Measurements from ENCODE around the gene BAIAP2L1. TPM values are rescaled to one million over a fixed set of nuclear protein-coding genes. Genes with fewer than 3 reads are reported as not detected.

The BAIAP2L1 gene
- total and polyA plus RNA-seq, 2 donors (not counting 3 experiments of a cell fraction or from before 2014, with no cell fraction given) = 0.32 to 1.1 TPM

GRCh38 chr7:98241674-98242241 lies 159.1 kb downstream of the BAIAP2L1 start:
- no peaks in the 10 kb centered on the region for H4K20me1 ChIP-seq (replicated peaks; ENCODE audit: control insufficient read depth, extremely low read depth, insufficient read depth, low read length)
- no peaks in the 10 kb centered on the region for H3K27me3 ChIP-seq (ENCODE audit: control insufficient read depth in 2 of 2, insufficient read depth in 2 of 2, low read length in 2 of 2)
- no peak overlapping the region for H3K9ac ChIP-seq (replicated peaks; ENCODE audit: extremely low read depth, insufficient read depth, low read length)
- ChIA-PET POLR2A (no interaction called here), CTCF (interaction anchor here (1.0 to 1.1 kb wide), 2 partner anchors 25 to 221 kb away, joined by 3 to 4 read pairs; no protein-coding TSS in a partner anchor)
- H3K9me3 ChIP-seq (replicated peaks; ENCODE audit: control insufficient read depth, insufficient read depth, low read length) = no peaks in the 10 kb centered on the region
- H3K36me3 ChIP-seq (ENCODE audit: control insufficient read depth in 2 of 2, extremely low read depth in 1 of 2, insufficient read depth in 2 of 2, low read length in 2 of 2) = peaks cover 8 to 30% of the 10 kb centered on the region in 2 experiments
- peaks cover 5% of the 10 kb centered on the region for H3K79me2 ChIP-seq (ENCODE audit: control insufficient read depth, insufficient read depth, low read length)
- BruUV-seq (replicated peaks) = no TSS peak
- no peak for DNase-seq (ENCODE audit: low read depth, low spot score)
- H3K4me3 ChIP-seq (replicated peaks in 1 of 3; ENCODE audit: insufficient read depth in 1 of 3, low read depth in 1 of 3, low read length in 3 of 3) = no peak overlapping the region
- dilution Hi-C loops (cut with MboI; ENCODE audit: extremely low pct_ligation_motif_present, low sequenced_read_pairs) = no loop called here
- TF ChIP-seq GATA2 (IDR thresholded peaks at IDR 0.05; ENCODE audit: insufficient read depth, insufficient read length, low read depth, low read length) = no peak
- TF ChIP-seq POLR2A (IDR thresholded peaks at IDR 0.05; ENCODE audit: low read depth, low read length) = no peak
- TF ChIP-seq CTCF (IDR thresholded peaks at IDR 0.05; ENCODE audit: extremely low read depth in 1 of 2, insufficient read depth in 1 of 2, low read depth in 1 of 2, low read length in 2 of 2) = no peak
- no peak for TF ChIP-seq EZH2 (IDR thresholded peaks at IDR 0.05; ENCODE audit: borderline replicate concordance, low read depth, low read length, severe bottlenecking)
- TF ChIP-seq MYC (IDR thresholded peaks at IDR 0.05; ENCODE audit: low read depth, low read length) = no peak
- no peak for TF ChIP-seq MAX (IDR thresholded peaks at IDR 0.05; ENCODE audit: insufficient read depth, insufficient read length)
- TF ChIP-seq JUN (IDR thresholded peaks at IDR 0.05; ENCODE audit: borderline replicate concordance, insufficient read depth, insufficient read length, low read depth) = no peak
- TF ChIP-seq POLR2AphosphoS5 (IDR thresholded peaks at IDR 0.05; ENCODE audit: insufficient read depth, low read depth, low read length) = no peak
- TF ChIP-seq FOS (IDR thresholded peaks at IDR 0.05; ENCODE audit: borderline replicate concordance, insufficient read depth, low read length) = no peak
- H3K27ac ChIP-seq (ENCODE audit: insufficient read depth, low read depth, low read length) = no peak overlapping the region
- H2AFZ ChIP-seq (ENCODE audit: low read depth, low read length) = no peak overlapping the region
- no peak for FAIRE-seq
- H3K9me1 ChIP-seq (replicated peaks; ENCODE audit: control insufficient read depth, extremely low read depth, insufficient read depth, low read length) = no peaks in the 10 kb centered on the region
- no peak overlapping the region for H3K4me2 ChIP-seq (ENCODE audit: insufficient read depth, low read length)
- H3K4me1 ChIP-seq (ENCODE audit: control insufficient read depth, extremely low read depth, insufficient read depth, low read length) = peaks cover 12% of the 10 kb centered on the region
- intact Hi-C loops (cut with micrococcal nuclease) = loop anchor here (1.0 kb wide), 3 partner anchors 73 to 220 kb away; partner anchors contain the start of gene LMTK2

Other genes with a start within 250 kb of the BAIAP2L1 start
- 1.2 and 1.5 TPM in 2 replicates for gene BHLHA15, start 189.7 kb downstream of the BAIAP2L1 start, total RNA-seq
- gene BHLHA15, start 189.7 kb downstream of the BAIAP2L1 start, polyA plus RNA-seq = 0.81 and 1.0 TPM in 2 replicates
- gene TECPR1, start 148.9 kb downstream of the BAIAP2L1 start, total RNA-seq = 84.9 and 97.5 TPM in 2 replicates
- gene TECPR1, start 148.9 kb downstream of the BAIAP2L1 start, polyA plus RNA-seq = 11.8 and 12.3 TPM in 2 replicates
- gene BRI3, start 119.4 kb downstream of the BAIAP2L1 start, total RNA-seq = 284 and 317 TPM in 2 replicates
- gene BRI3, start 119.4 kb downstream of the BAIAP2L1 start, polyA plus RNA-seq = 214 and 223 TPM in 2 replicates
- gene NPTX2, start 216.2 kb upstream of the BAIAP2L1 start, total RNA-seq = 0.42 and 0.53 TPM in 2 replicates
- gene NPTX2, start 216.2 kb upstream of the BAIAP2L1 start, polyA plus RNA-seq = 0.15 and 0.16 TPM in 2 replicates

All from endothelial cell of umbilical vein (primary cell).